H54 (cell line): ENCODE measurements around the gene SPOCK1.
"Not testable (repeated sequence)": the region's sequence is repeated elsewhere in the genome, so short reads cannot be mapped to it uniquely, and the experiment has no call there.

ENCODE experiments used
- DNase-seq: peaks from one replicate; pipeline ENCODE4 v3.0.0; 2011; ENCODE audit warnings: low spot score, mixed read lengths; ENCODE audit not compliant: insufficient read length
- FAIRE-seq: peaks from 3 replicates; lab custom pipeline; 2011; peaks lifted over from hg19 to GRCh38; lab: Jason Lieb, UNC
- POLR2A ChIP-seq: IDR thresholded peaks from 2 replicates; pipeline ENCODE4 v1.6.1; 2011; ENCODE audit warnings: low read depth, mild to moderate bottlenecking, low read length

The SPOCK1 gene

GRCh38 chr5:137240285-137240684 lies 258.8 kb downstream of the SPOCK1 start:
- TF ChIP-seq POLR2A = no peak
- FAIRE-seq = no peak

GRCh38 chr5:137236849-137237507 lies 262.1 kb downstream of the SPOCK1 start:
- TF ChIP-seq POLR2A = no peak
- DNase-seq = no peak
- no peak for FAIRE-seq

More at GRCh38 chr5:137240285-137240684, 258.8 kb downstream of the SPOCK1 start:
- DNase-seq = no peak

GRCh38 chr5:137236252-137236651 lies 262.9 kb downstream of the SPOCK1 start:
- FAIRE-seq = no peak
- TF ChIP-seq POLR2A = no peak
- no peak for DNase-seq

GRCh38 chr5:137234973-137235943 lies 263.9 kb downstream of the SPOCK1 start:
- FAIRE-seq = no peak
- TF ChIP-seq POLR2A = no peak
- DNase-seq = no peak

GRCh38 chr5:137233726-137234125 lies 265.4 kb downstream of the SPOCK1 start:
- no peak for TF ChIP-seq POLR2A
- no peak for FAIRE-seq

GRCh38 chr5:137233304-137233703 lies 265.8 kb downstream of the SPOCK1 start:
- not testable (repeated sequence) for DNase-seq, FAIRE-seq

More at GRCh38 chr5:137233726-137234125, 265.4 kb downstream of the SPOCK1 start:
- no peak for DNase-seq

GRCh38 chr5:137231540-137231939 lies 267.6 kb downstream of the SPOCK1 start:
- FAIRE-seq (no peak), DNase-seq (no peak)
- no peak for TF ChIP-seq POLR2A

- DNase-seq (no peak), FAIRE-seq (no peak)
- TF ChIP-seq POLR2A = no peak
These were observed 270.3 kb downstream of the SPOCK1 start for GRCh38 chr5:137228816-137229215.

- DNase-seq = no peak
- no peak for TF ChIP-seq POLR2A
- no peak for FAIRE-seq
These were observed 273.0 kb downstream of the SPOCK1 start for GRCh38 chr5:137226081-137226480.

- TF ChIP-seq POLR2A = no peak
- DNase-seq = no peak
- no peak for FAIRE-seq
These were observed 275.5 kb downstream of the SPOCK1 start for GRCh38 chr5:137223324-137224295.

- TF ChIP-seq POLR2A = no peak
- no peak for FAIRE-seq
- DNase-seq = no peak
These were observed 277.2 kb downstream of the SPOCK1 start for GRCh38 chr5:137221943-137222342.

- FAIRE-seq = peak; percentile 84
- no peak for TF ChIP-seq POLR2A
- DNase-seq = peak; percentile 51
These were observed 278.6 kb downstream of the SPOCK1 start for GRCh38 chr5:137220523-137220927.

GRCh38 chr5:137218896-137219295 lies 280.2 kb downstream of the SPOCK1 start:
- DNase-seq (no peak), FAIRE-seq (no peak)
- TF ChIP-seq POLR2A = no peak
